Endothelial cell of umbilical vein (primary cell): ENCODE data around the gene MYO7B.

Source experiments
- CTCF ChIP-seq, 2 donors: IDR thresholded peaks; 1 replicate in 1 of 2; 2 replicates in 1 of 2; pipeline ENCODE4 v1.5.1; 2011; ENCODE audit warnings: low read length in 2 of 2, mild to moderate bottlenecking in 2 of 2, moderate library complexity in 2 of 2, control low read depth in 1 of 2, inconsistent platforms in 1 of 2, low read depth in 1 of 2; ENCODE audit not compliant: insufficient read depth in 1 of 2; ENCODE audit errors: extremely low read depth in 1 of 2
- EZH2 ChIP-seq: IDR thresholded peaks from 2 replicates; pipeline ENCODE4 v1.6.1; 2012; ENCODE audit warnings: borderline replicate concordance, low read depth, mild to moderate bottlenecking, moderate library complexity, low read length, inconsistent platforms; ENCODE audit not compliant: severe bottlenecking
- FOS ChIP-seq: IDR thresholded peaks from 2 replicates; pipeline ENCODE4 v1.6.1; 2011; ENCODE audit warnings: mild to moderate bottlenecking, low read length, moderate library complexity, borderline replicate concordance; ENCODE audit not compliant: insufficient read depth
- MAX ChIP-seq: IDR thresholded peaks from 2 replicates; pipeline ENCODE4 v1.6.1; 2011; ENCODE audit not compliant: insufficient read depth, insufficient read length
- MYC ChIP-seq: IDR thresholded peaks from one replicate; pipeline ENCODE4 v1.6.1; 2011; ENCODE audit warnings: mild to moderate bottlenecking, low read depth, low read length
- POLR2A ChIP-seq: IDR thresholded peaks from 2 replicates; pipeline ENCODE4 v1.6.1; 2012; ENCODE audit warnings: low read depth, mild to moderate bottlenecking, control low read depth, low read length

GRCh38 chr2:127637725-127638252 is 102.3 kb downstream of the MYO7B start:
- TF ChIP-seq CTCF (IDR thresholded peaks at IDR 0.05; ENCODE audit: extremely low read depth in 1 of 2, insufficient read depth in 1 of 2, low read depth in 1 of 2, low read length in 2 of 2) (no peak), MAX (no peak), EZH2 (no peak), POLR2A (peak; percentile 84), FOS (peak; percentile 78), MYC (no peak)
